Activated naive CD4-positive, alpha-beta T cell treated with anti-CD3 and anti-CD28 coated beads, Interleukin-2, amount 10 ng/mL, durations not matched to agents 7 days and 5 days (primary cell): Measurements from ENCODE around the gene CMTM2.
"Not testable (repeated sequence)": the region's sequence is repeated elsewhere in the genome, so short reads cannot be mapped to it uniquely, and the experiment has no call there.

ENCODE experiments used
- CTCF ChIA-PET: fragments of 350-600 bp; sonication (Branson Sonifier 250); formaldehyde crosslinking; loops from one replicate; lab custom pipeline; 2021; ENCODE audit warnings: antibody characterized with exemption; lab: Charles Lee
- DNase-seq: peaks from one replicate; pipeline ENCODE4 v3.0.0-alpha.2; 2020
- H3K27ac Mint-ChIP-seq: one replicate; pipeline ENCODE4 v1.8.0; 2021; ENCODE audit warnings: mild to moderate bottlenecking, moderate library complexity, mixed read lengths
- H3K27me3 Mint-ChIP-seq: one replicate; pipeline ENCODE4 v1.8.0; 2021; ENCODE audit warnings: mild to moderate bottlenecking, mixed read lengths
- H3K36me3 Mint-ChIP-seq: one replicate; pipeline ENCODE4 v1.8.0; 2021; ENCODE audit warnings: mixed read lengths
- H3K4me1 Mint-ChIP-seq: one replicate; pipeline ENCODE4 v1.8.0; 2021; ENCODE audit warnings: mixed read lengths
- H3K4me3 Mint-ChIP-seq: one replicate; pipeline ENCODE4 v1.8.0; 2021; ENCODE audit warnings: mild to moderate bottlenecking, moderate library complexity, mixed read lengths
- H3K9me3 Mint-ChIP-seq: one replicate; pipeline ENCODE4 v1.8.0; 2021; ENCODE audit warnings: mixed read lengths

CMTM2 gene

GRCh38 chr16:66611911-66612310 is 32.6 kb downstream of the CMTM2 start:
- H3K4me1 Mint-ChIP-seq, result peaks cover 20% of the 10 kb centered on the region
- not testable (repeated sequence) for H3K27me3 Mint-ChIP-seq, H3K9me3 Mint-ChIP-seq, H3K27ac Mint-ChIP-seq, H3K4me3 Mint-ChIP-seq, DNase-seq
- H3K36me3 Mint-ChIP-seq, result peaks cover 35% of the 10 kb centered on the region
- CTCF ChIA-PET, result interaction anchor here (1.2 kb wide), 1 partner anchor 119 kb away, joined by 4 read pairs; no protein-coding TSS in a partner anchor

- Mint-ChIP-seq H3K36me3 (peaks cover 34% of the 10 kb centered on the region), H3K4me3 (no peak overlapping the region), H3K27me3 (no peaks in the 10 kb centered on the region), H3K4me1 (peaks cover 15% of the 10 kb centered on the region), H3K27ac (no peak overlapping the region), H3K9me3 (no peaks in the 10 kb centered on the region)
- CTCF ChIA-PET, result no interaction called here
- no peak for DNase-seq
Observed at GRCh38 chr16:66612422-66612821, 33.2 kb downstream of the CMTM2 start.

DNA sequence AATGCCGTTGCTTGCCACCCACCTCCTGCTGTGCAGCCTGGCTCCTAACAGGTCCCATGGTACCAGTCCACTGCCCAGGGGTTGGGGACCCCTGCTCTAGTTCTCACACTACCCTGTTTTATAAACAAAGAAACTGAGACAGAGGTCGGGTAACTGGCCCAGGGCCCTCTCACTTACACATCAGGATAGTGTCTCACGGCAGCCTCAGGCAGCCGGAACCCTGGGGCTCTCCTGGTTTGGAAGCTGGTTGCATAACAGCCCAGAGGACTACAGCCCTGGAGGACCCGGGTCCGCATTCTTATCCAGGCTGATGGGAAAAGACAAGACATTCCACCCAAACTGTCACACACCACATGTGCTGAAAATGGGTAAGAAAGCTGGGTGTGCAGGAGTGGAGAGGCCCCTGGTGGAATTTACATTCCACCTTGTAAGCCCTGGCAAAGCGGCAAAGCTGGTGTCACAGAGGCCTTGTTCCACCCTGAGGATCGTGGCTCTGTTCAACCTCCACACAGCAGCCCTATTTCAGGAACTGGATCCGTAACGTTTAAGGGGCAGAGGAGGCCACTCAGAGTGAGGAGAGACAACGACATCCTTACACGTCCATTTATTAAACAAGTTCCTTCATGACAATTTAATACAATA is 35.0 kb downstream of the CMTM2 start:
- no peak overlapping the region for H3K27ac Mint-ChIP-seq
- H3K36me3 Mint-ChIP-seq, result peaks cover 26% of the 10 kb centered on the region
- H3K4me3 Mint-ChIP-seq, result no peak overlapping the region
- no peaks in the 10 kb centered on the region for H3K27me3 Mint-ChIP-seq
- no peaks in the 10 kb centered on the region for H3K4me1 Mint-ChIP-seq
- H3K9me3 Mint-ChIP-seq, result no peaks in the 10 kb centered on the region
- DNase-seq, result no peak
- CTCF ChIA-PET, result interaction anchor here (0.6 kb wide), 1 partner anchor 58 kb away, joined by 4 read pairs; no protein-coding TSS in a partner anchor

DNA sequence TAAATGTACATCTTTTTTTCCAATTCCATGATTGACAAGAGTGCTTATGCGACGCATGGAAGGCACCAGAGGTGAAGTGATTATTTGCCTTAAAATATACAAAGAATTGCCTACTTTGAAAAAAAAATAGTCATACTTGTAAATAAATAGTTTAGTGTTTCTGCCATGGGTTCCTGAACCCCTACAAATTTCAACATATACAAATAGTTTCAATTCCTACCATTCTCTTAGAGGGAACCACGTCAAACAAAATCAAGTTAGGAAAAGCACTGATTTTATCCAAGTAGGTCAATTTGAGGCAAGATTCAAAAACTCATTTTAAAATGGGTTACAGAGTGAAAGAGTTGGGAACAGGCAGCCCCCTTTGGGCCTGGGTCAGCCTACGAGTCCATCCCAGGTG is 36.9 kb downstream of the CMTM2 start:
- Mint-ChIP-seq H3K4me3 (no peak overlapping the region), H3K9me3 (no peaks in the 10 kb centered on the region), H3K36me3 (peaks cover 10% of the 10 kb centered on the region), H3K27ac (no peak overlapping the region), H3K27me3 (no peaks in the 10 kb centered on the region), H3K4me1 (no peaks in the 10 kb centered on the region)
- CTCF ChIA-PET, result no interaction called here
- DNase-seq, result no peak

DNA sequence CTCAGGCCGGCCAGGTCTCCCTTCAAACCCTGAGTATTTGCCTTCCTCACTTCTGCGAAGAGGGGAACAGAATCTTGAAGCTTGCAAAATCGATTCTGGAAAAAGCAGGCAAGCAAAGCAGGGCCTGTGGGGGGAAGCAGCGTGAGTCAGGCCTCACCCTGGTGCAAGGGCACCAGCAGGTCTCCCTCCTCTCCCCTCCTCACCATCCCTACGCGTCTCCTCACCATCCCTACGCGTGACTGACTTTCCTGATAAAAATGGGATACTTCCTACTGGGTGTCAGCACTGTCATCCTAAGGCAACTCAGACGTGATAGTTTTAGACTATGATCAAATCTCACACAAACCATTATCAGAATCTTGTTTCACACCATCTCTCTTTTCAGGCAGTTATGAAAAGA is 37.3 kb downstream of the CMTM2 start:
- H3K36me3 Mint-ChIP-seq, result peaks cover 6% of the 10 kb centered on the region
- no peak overlapping the region for H3K27ac Mint-ChIP-seq
- H3K9me3 Mint-ChIP-seq, result no peaks in the 10 kb centered on the region
- H3K4me1 Mint-ChIP-seq, result no peaks in the 10 kb centered on the region
- DNase-seq, result no peak
- H3K4me3 Mint-ChIP-seq, result no peak overlapping the region
- CTCF ChIA-PET, result interaction anchor here (2.5 kb wide), 1 partner anchor 8 kb away, joined by 16 read pairs; no protein-coding TSS in a partner anchor
- H3K27me3 Mint-ChIP-seq, result no peaks in the 10 kb centered on the region

DNA sequence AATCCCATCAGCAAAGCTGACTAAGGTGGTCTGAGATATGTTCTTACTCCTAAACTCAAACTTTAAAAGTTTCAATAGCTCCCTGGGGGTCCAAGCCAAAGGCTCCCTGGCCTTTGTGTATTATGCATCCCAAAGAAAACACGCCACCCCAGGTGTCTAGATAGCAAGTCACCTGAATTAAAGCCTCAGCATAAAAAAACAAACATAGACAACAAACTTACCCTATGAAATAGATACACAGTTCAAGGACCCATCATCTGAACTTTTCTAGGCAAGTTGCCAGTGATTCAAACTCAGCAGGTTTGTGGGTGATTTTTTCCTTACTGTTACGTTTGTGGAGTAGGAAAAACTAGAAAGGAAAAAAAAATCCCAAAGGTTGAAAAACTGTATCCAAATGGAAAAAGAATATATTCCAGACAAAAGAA is 37.8 kb downstream of the CMTM2 start:
- Mint-ChIP-seq H3K27me3 (no peaks in the 10 kb centered on the region), H3K9me3 (no peaks in the 10 kb centered on the region), H3K27ac (no peak overlapping the region), H3K36me3 (peaks cover 6% of the 10 kb centered on the region), H3K4me1 (no peaks in the 10 kb centered on the region), H3K4me3 (no peak overlapping the region)
- CTCF ChIA-PET, result interaction anchor here (2.5 to 2.8 kb wide), 2 partner anchors 9 to 34 kb away, joined by 10 to 16 read pairs; no protein-coding TSS in a partner anchor
- no peak for DNase-seq

DNA sequence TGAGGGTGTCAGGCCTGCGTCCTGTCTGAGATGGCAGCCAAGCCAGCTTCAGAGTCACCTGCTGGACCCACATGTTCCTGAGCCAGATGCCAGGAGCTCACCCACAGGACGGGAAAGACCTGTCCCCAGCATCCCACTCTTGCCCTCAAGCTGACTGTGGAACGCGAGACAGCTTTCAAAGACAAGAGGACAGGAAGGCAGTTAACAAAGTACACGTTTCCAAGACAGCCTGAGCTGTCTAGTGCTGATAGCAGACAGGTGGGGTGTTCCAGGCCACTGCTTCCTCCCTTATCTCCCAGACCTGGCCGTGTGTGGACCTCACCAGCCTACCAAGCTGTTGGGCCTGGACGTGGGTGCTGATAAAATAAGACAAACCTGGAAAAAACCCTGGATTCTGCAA is 38.5 kb downstream of the CMTM2 start:
- no peak overlapping the region for H3K27ac Mint-ChIP-seq
- H3K4me1 Mint-ChIP-seq, result no peaks in the 10 kb centered on the region
- H3K4me3 Mint-ChIP-seq, result no peak overlapping the region
- no peak for DNase-seq
- no peaks in the 10 kb centered on the region for H3K27me3 Mint-ChIP-seq
- CTCF ChIA-PET, result interaction anchor here (0.9 to 2.8 kb wide), 4 partner anchors 9 to 122 kb away, joined by 3 to 16 read pairs (median 6); no protein-coding TSS in a partner anchor
- H3K36me3 Mint-ChIP-seq, result peaks cover 3% of the 10 kb centered on the region
- no peaks in the 10 kb centered on the region for H3K9me3 Mint-ChIP-seq

- DNase-seq, result no peak
- H3K4me1 Mint-ChIP-seq, result no peaks in the 10 kb centered on the region
- no peaks in the 10 kb centered on the region for H3K27me3 Mint-ChIP-seq
- H3K27ac Mint-ChIP-seq, result no peak overlapping the region
- no peak overlapping the region for H3K4me3 Mint-ChIP-seq
- no peaks in the 10 kb centered on the region for H3K36me3 Mint-ChIP-seq
- CTCF ChIA-PET, result interaction anchor here (1.2 to 2.8 kb wide), 3 partner anchors 10 to 32 kb away, joined by 3 to 16 read pairs (median 10); no protein-coding TSS in a partner anchor
- no peaks in the 10 kb centered on the region for H3K9me3 Mint-ChIP-seq
Observed at GRCh38 chr16:66618588-66619375, 39.5 kb downstream of the CMTM2 start.

GRCh38 chr16:66619534-66620428 is 40.5 kb downstream of the CMTM2 start:
- H3K4me1 Mint-ChIP-seq, result no peaks in the 10 kb centered on the region
- H3K27ac Mint-ChIP-seq, result no peak overlapping the region
- no peaks in the 10 kb centered on the region for H3K9me3 Mint-ChIP-seq
- no peaks in the 10 kb centered on the region for H3K36me3 Mint-ChIP-seq
- no peak overlapping the region for H3K4me3 Mint-ChIP-seq
- CTCF ChIA-PET, result interaction anchor here (1.7 to 2.8 kb wide), 2 partner anchors 12 to 31 kb away, joined by 7 to 10 read pairs; no protein-coding TSS in a partner anchor
- no peak for DNase-seq
- H3K27me3 Mint-ChIP-seq, result no peaks in the 10 kb centered on the region

GRCh38 chr16:66620429-66620795 is 41.1 kb downstream of the CMTM2 start:
- H3K9me3 Mint-ChIP-seq, result no peaks in the 10 kb centered on the region
- no peak overlapping the region for H3K4me3 Mint-ChIP-seq
- CTCF ChIA-PET, result interaction anchor here (1.7 kb wide), 1 partner anchor 12 kb away, joined by 7 read pairs; no protein-coding TSS in a partner anchor
- H3K4me1 Mint-ChIP-seq, result no peaks in the 10 kb centered on the region
- no peak for DNase-seq
- H3K27ac Mint-ChIP-seq, result no peak overlapping the region
- no peaks in the 10 kb centered on the region for H3K27me3 Mint-ChIP-seq
- H3K36me3 Mint-ChIP-seq, result no peaks in the 10 kb centered on the region

- Mint-ChIP-seq H3K27ac (no peak overlapping the region), H3K9me3 (no peaks in the 10 kb centered on the region), H3K4me3 (no peak overlapping the region), H3K27me3 (no peaks in the 10 kb centered on the region), H3K4me1 (no peaks in the 10 kb centered on the region), H3K36me3 (no peaks in the 10 kb centered on the region)
- no peak for DNase-seq
- CTCF ChIA-PET, result no interaction called here
Observed at GRCh38 chr16:66621973-66622372, 42.7 kb downstream of the CMTM2 start.

GRCh38 chr16:66622863-66623262 is 43.6 kb downstream of the CMTM2 start:
- DNase-seq, result no peak
- CTCF ChIA-PET, result interaction anchor here (1.6 kb wide), 1 partner anchor 28 kb away, joined by 6 read pairs; no protein-coding TSS in a partner anchor
- H3K27me3 Mint-ChIP-seq, result no peaks in the 10 kb centered on the region
- H3K27ac Mint-ChIP-seq, result no peak overlapping the region
- H3K4me3 Mint-ChIP-seq, result no peak overlapping the region
- no peaks in the 10 kb centered on the region for H3K9me3 Mint-ChIP-seq
- H3K36me3 Mint-ChIP-seq, result no peaks in the 10 kb centered on the region
- no peaks in the 10 kb centered on the region for H3K4me1 Mint-ChIP-seq

DNA sequence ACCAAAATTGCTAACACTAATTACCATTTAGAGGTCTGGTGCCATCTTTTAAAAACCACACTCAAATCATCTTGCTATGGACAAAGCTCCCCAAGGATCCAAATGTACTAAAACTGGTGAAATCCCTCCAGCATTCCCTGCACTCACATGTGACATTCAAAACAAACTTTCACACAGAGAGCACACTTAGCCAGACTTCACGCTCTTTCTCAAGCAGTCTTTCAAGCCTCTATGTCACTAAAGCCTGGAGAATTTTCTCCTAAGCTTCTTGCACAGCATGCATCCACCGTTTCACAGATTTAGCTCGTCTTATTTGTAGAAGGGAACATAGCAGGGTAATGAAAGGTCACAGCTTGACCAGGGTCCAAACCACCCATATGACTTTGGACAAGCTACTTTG is 44.5 kb downstream of the CMTM2 start:
- Mint-ChIP-seq H3K36me3 (no peaks in the 10 kb centered on the region), H3K27me3 (no peaks in the 10 kb centered on the region), H3K4me3 (no peak overlapping the region), H3K9me3 (no peaks in the 10 kb centered on the region), H3K27ac (no peak overlapping the region), H3K4me1 (no peaks in the 10 kb centered on the region)
- no peak for DNase-seq
- CTCF ChIA-PET, result interaction anchor here (1.2 to 1.6 kb wide), 3 partner anchors 15 to 115 kb away, joined by 3 to 6 read pairs (median 3); no protein-coding TSS in a partner anchor
